SU-DHL-6 (cell line): ENCODE measurements around the gene FER1L5.

ENCODE experiments used
- H2AFZ ChIP-seq: fragments of 200-600 bp; sonication (generic); 2 replicates; pipeline ENCODE4 v1.6.1; 2014; ENCODE audit warnings: low read depth, mild to moderate bottlenecking, moderate library complexity, mixed read lengths, antibody characterized with exemption, low read length; ENCODE audit not compliant: severe bottlenecking
- H3F3A ChIP-seq: fragments of 200-600 bp; shearing (Covaris generic); 2 replicates; pipeline ENCODE4 v1.6.0; 2016; ENCODE audit warnings: antibody characterized with exemption, mild to moderate bottlenecking; ENCODE audit not compliant: insufficient read depth
- H3K27ac ChIP-seq: fragments of 200-600 bp; sonication (generic); 2 replicates; pipeline ENCODE4 v1.5.1; 2016; ENCODE audit warnings: low read depth, mild to moderate bottlenecking, low read length, moderate library complexity, mixed read lengths
- H3K27me3 ChIP-seq: fragments of 200-600 bp; sonication (generic), shearing (Covaris generic); 2 replicates; pipeline ENCODE4 v1.6.0; 2014; ENCODE audit warnings: mild to moderate bottlenecking, low read length
- H3K36me3 ChIP-seq: fragments of 200-600 bp; sonication (generic); 2 replicates; pipeline ENCODE4 v1.6.1; 2014; ENCODE audit warnings: mild to moderate bottlenecking, low read length, mixed read lengths
- H3K4me2 ChIP-seq: fragments of 300-600, 200-600 bp; shearing (Covaris generic), sonication (generic); 2 replicates; pipeline ENCODE4 v1.6.0; 2014; ENCODE audit warnings: low read length, low read depth, mild to moderate bottlenecking; ENCODE audit not compliant: poor library complexity, severe bottlenecking
- H3K4me3 ChIP-seq: fragments of 200-600 bp; sonication (generic); 2 replicates; pipeline ENCODE4 v1.5.1; 2014; ENCODE audit warnings: antibody characterized with exemption, low read length, mild to moderate bottlenecking, mixed read lengths; ENCODE audit not compliant: insufficient read depth, poor library complexity, severe bottlenecking
- H3K79me2 ChIP-seq: fragments of 200-600 bp; sonication (generic); 2 replicates; pipeline ENCODE4 v1.6.1; 2014; ENCODE audit warnings: mild to moderate bottlenecking, low read length, moderate library complexity; ENCODE audit not compliant: insufficient read depth
- H3K9ac ChIP-seq: fragments of 200-600 bp; sonication (generic); 2 replicates; pipeline ENCODE4 v1.7.0; 2014; ENCODE audit warnings: mild to moderate bottlenecking, low read length
- H3K9me2 ChIP-seq: fragments of 200-600 bp; sonication (generic); replicated peaks from 2 replicates; pipeline ENCODE4 v1.6.1; 2014; ENCODE audit warnings: low read length; ENCODE audit not compliant: insufficient read depth
- H3K9me3 ChIP-seq: fragments of 200-600 bp; sonication (generic); 2 replicates; pipeline ENCODE4 v1.6.1; 2014; ENCODE audit warnings: low read length, mixed read lengths; ENCODE audit not compliant: insufficient read depth
- H4K20me1 ChIP-seq: fragments of 200-600 bp; sonication (generic); 2 replicates; pipeline ENCODE4 v1.6.1; 2014; ENCODE audit warnings: low read depth, mild to moderate bottlenecking, antibody characterized with exemption, low read length, moderate library complexity, mixed read lengths
- EZH2phosphoT487 ChIP-seq: fragments of 200-600 bp; sonication (generic), shearing (Covaris generic); conservative IDR thresholded peaks from 2 replicates; pipeline ENCODE4 v1.6.1; 2018; ENCODE audit warnings: mild to moderate bottlenecking, antibody characterized with exemption, low read length, moderate library complexity, mixed read lengths
- TF ChIP-seq, protein P1 (sequence below): fragments of 200-600 bp; sonication (generic); IDR thresholded peaks from one replicate; pipeline ENCODE4 v1.5.1; 2017; ENCODE audit warnings: antibody characterized with exemption, mild to moderate bottlenecking, low read length, moderate library complexity; ENCODE audit not compliant: insufficient read depth, poor library complexity, severe bottlenecking

FER1L5 gene

DNA sequence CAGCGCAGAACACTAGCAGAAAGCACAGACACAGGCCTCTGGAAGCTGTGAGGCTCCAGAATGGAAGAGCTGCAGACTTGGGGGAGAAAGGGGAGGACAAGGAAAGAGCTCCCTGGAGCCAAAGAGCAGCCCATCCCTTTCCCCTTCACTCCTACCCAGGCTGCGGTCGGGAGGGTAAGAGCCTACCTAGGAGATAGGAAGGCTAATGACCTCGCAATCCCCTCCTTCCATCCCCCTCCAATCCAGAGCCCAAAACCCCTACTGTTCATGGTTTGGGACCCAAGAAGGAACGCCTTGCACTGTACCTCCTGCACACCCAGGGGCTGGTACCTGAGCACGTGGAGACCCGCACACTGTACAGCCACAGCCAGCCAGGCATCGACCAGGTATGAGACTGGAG lies 57.5 kb downstream of the FER1L5 start:
- Histone ChIP-seq H3F3A (no peaks in the 10 kb centered on the region), H4K20me1 (no peaks in the 10 kb centered on the region), H3K4me2 (no peak overlapping the region), H3K9me3 (no peaks in the 10 kb centered on the region), H2AFZ (no peak overlapping the region), H3K79me2 (no peaks in the 10 kb centered on the region), H3K27ac (no peak overlapping the region), H3K9me2 (no peaks in the 10 kb centered on the region), H3K4me3 (no peak overlapping the region), H3K36me3 (no peaks in the 10 kb centered on the region), H3K9ac (no peak overlapping the region), H3K27me3 (no peaks in the 10 kb centered on the region)
- TF ChIP-seq, protein P1, sequence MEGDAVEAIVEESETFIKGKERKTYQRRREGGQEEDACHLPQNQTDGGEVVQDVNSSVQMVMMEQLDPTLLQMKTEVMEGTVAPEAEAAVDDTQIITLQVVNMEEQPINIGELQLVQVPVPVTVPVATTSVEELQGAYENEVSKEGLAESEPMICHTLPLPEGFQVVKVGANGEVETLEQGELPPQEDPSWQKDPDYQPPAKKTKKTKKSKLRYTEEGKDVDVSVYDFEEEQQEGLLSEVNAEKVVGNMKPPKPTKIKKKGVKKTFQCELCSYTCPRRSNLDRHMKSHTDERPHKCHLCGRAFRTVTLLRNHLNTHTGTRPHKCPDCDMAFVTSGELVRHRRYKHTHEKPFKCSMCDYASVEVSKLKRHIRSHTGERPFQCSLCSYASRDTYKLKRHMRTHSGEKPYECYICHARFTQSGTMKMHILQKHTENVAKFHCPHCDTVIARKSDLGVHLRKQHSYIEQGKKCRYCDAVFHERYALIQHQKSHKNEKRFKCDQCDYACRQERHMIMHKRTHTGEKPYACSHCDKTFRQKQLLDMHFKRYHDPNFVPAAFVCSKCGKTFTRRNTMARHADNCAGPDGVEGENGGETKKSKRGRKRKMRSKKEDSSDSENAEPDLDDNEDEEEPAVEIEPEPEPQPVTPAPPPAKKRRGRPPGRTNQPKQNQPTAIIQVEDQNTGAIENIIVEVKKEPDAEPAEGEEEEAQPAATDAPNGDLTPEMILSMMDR = no peak

DNA sequence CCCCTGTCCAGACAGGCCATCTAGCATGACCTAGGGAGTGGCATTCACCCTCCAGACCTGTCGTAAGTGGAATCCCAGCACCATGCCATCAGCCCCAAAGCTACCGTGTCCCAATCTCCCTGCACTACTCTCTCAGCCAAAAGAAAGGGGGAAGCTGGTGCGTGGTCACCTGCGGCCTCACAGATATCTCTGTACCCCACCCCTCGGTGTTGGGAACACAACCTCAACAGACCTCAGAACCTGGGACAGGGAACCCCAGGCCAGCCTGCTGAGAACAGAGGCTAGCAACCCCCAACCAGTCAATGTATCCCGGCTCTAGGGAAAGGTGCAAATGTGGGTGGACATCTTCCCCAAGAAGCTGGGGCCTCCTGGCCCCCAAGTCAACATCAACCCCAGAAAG lies 59.1 kb downstream of the FER1L5 start:
- TF ChIP-seq EZH2phosphoT487 = no peak
- TF ChIP-seq, protein P1 = no peak
- Histone ChIP-seq H3K9ac (no peak overlapping the region), H2AFZ (no peak overlapping the region), H3K79me2 (no peaks in the 10 kb centered on the region), H3K4me2 (no peak overlapping the region), H3K4me3 (no peak overlapping the region), H3K27me3 (no peaks in the 10 kb centered on the region), H3K36me3 (no peaks in the 10 kb centered on the region), H4K20me1 (no peaks in the 10 kb centered on the region), H3K9me2 (no peaks in the 10 kb centered on the region), H3F3A (no peaks in the 10 kb centered on the region), H3K27ac (no peak overlapping the region), H3K9me3 (no peaks in the 10 kb centered on the region)

- Histone ChIP-seq H4K20me1 (no peaks in the 10 kb centered on the region), H3F3A (no peaks in the 10 kb centered on the region), H3K36me3 (no peaks in the 10 kb centered on the region), H3K9ac (no peak overlapping the region), H3K27ac (no peak overlapping the region), H3K9me2 (no peaks in the 10 kb centered on the region), H3K4me3 (no peak overlapping the region), H2AFZ (no peak overlapping the region), H3K9me3 (no peaks in the 10 kb centered on the region), H3K4me2 (no peak overlapping the region), H3K79me2 (no peaks in the 10 kb centered on the region), H3K27me3 (no peaks in the 10 kb centered on the region)
- TF ChIP-seq, protein P1 = no peak
Measured at GRCh38 chr2:96702098-96702785, 59.7 kb downstream of the FER1L5 start.
